HG03159 (cell line): Measurements from ENCODE around the gene NIPA2.

Experiments used
- ATAC-seq: cut with Tn5 transposase; IDR thresholded peaks from one replicate; pipeline ENCODE4 v1.9.1; 2021; ENCODE audit warnings: mild to moderate bottlenecking, moderate library complexity; ENCODE audit not compliant: unreplicated experiment

Gene NIPA2

GRCh38 chr15:22874966-22875365 lies 36.5 kb downstream of the NIPA2 start:
- no peak for ATAC-seq

DNA sequence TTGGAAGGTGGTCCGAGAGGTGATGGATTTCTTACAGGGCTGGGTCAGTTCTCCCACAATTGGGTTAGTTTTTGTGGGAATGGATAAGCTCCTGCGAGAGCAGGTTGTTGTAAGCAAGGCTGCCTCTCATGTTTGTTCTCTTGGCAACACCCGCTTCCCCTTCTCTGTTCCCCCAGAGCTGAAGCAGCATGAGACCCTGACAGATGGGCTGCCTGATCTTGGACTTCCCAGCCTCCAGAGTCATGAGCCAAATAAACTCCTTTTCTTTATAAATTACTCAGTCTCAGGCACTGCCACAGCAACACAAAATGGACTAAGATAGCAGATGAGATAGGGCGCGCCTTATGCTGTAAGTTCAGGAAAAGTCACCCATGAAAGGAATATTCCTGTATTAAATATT lies 38.7 kb downstream of the NIPA2 start:
- ATAC-seq, result no peak

- ATAC-seq, result no peak
These were observed 39.1 kb downstream of the NIPA2 start for GRCh38 chr15:22877607-22878006.

DNA sequence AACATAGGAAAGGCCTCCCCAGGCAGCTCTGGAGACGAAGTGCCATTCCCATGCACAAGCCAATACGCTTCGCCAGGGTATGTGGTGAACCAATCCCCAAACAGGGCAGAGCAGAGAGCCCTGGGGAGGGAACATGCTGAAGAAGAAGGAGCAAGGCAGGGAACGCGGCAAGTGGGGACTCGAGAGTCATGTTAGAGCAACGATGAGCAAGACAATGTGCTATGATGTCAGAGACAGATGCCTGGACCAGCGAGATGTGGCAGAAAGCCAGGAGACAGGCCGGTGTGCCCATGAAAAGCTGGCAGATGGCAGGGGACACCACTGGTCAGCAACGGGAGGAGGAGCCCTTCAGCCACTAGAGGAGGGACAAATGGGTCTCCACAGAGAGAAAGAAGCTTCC lies 39.6 kb downstream of the NIPA2 start:
- ATAC-seq, result no peak

- ATAC-seq, result no peak
These were observed 41.9 kb downstream of the NIPA2 start for GRCh38 chr15:22880068-22880980.

DNA sequence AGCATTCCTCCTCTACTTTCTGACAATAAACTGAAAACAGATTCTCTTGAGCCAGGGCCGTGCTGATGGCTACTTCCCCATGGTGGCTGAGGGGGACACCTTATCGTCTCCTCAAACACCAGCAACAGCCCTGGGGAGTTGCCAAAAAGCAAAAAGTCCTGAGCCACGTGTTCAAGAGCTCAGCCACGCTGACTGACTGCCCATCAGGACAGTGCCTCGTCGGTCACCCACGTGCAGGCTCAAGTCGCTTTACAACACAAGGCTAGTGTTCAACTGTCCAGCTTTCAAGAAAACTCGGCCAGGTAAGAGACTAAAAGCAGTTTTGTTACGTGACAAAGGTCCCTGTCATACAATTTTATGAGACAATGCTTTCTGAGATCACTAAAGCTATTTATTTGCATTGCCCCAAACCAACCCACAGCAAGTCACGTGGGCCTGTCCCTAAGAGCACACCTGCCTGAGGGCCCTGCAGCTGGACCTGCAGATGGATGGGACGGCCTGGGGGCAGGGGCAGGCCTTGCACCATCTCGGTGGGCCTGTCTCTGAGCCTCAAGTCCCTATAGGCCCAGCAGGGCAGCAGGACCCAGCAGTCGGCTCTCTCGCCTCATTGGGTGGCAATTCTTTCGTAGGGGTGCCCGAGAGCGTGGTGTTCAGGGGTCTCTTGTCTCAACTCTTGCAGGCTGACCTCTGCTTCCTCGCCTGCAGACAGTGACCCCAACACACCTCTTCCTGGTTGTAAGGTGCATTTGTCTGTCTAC lies 42.7 kb downstream of the NIPA2 start:
- no peak for ATAC-seq

- ATAC-seq, result no peak
These were observed 43.4 kb downstream of the NIPA2 start for GRCh38 chr15:22881739-22882440.

DNA sequence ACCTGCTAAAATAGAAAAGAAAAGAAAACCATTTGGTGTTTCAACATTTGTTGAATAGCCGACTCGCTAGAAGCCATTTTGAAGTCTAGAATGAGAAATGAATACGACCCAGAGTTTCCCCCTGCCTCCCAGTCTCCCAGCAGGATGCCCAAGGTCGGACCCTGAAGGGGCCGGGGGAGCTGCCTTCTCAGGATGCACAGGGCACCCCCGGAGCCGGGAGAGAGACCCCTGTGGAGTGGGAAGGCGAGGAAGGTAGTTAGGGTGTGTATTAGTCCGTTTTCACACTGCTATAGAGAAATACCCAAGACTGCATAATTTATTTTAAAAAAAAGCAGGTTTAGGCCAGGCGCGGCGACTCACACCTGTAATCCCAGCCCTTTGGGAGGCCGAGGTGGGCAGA lies 44.7 kb downstream of the NIPA2 start:
- no peak for ATAC-seq

- ATAC-seq, result no peak
These were observed 45.9 kb downstream of the NIPA2 start for GRCh38 chr15:22884344-22884743.

- ATAC-seq, result no peak
These were observed 46.7 kb downstream of the NIPA2 start for GRCh38 chr15:22885120-22885519.

GRCh38 chr15:22887157-22887951 lies 48.9 kb downstream of the NIPA2 start:
- no peak for ATAC-seq

GRCh38 chr15:22888120-22888859 lies 49.8 kb downstream of the NIPA2 start:
- no peak for ATAC-seq

- ATAC-seq, result no peak
These were observed 50.8 kb downstream of the NIPA2 start for GRCh38 chr15:22889146-22889818.

DNA sequence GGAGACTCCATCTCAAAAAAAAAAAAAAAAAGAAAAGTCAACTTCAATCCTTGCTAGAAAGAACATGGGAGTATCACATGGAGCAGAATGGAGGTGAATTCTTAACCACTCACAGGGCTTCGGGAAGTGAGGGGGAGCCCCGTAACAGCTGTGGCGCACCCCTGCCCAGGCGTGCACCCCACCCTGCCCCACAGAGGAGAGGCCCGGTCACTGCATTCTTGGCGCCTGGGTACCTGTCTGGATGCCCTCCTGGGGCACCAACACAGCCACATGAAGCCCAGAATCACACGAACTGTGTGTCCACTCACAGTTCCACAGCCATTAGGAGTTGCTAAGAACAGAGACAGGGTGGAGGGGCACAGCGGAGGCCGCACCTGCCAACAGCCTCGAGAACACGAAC lies 51.8 kb downstream of the NIPA2 start:
- ATAC-seq, result no peak

GRCh38 chr15:22891426-22892210 lies 53.2 kb downstream of the NIPA2 start:
- ATAC-seq, result no peak

GRCh38 chr15:22892333-22892732 lies 53.9 kb downstream of the NIPA2 start:
- no peak for ATAC-seq

- ATAC-seq, result no peak
These were observed 54.6 kb downstream of the NIPA2 start for GRCh38 chr15:22893081-22893480.

DNA sequence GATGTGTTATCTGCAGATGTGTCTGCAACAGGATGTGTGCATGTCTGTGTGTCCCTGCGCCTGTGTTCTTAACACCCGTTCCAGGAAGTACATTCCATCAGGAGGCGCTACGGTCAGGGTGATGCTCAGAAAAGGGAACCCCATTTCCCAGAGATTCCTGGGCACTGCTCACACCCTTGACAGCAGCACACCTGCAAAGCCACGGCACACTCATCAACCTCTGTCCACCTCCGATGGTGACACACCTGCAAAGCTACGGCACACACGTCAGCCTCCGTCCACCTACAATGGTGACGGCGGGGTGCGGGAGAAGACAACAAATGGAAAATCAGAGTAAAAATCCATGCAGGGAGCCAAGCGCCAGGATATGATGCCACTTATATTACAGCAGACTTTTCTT lies 55.4 kb downstream of the NIPA2 start:
- ATAC-seq, result no peak
